Panc1 (cell line): ENCODE results near the gene CEP135.

Source experiments
- POLR2AphosphoS5 ChIP-seq: IDR thresholded peaks from 2 replicates; pipeline ENCODE4 v1.6.1; 2012; ENCODE audit warnings: mild to moderate bottlenecking, low read depth, low read length, moderate library complexity
- SIN3A ChIP-seq: IDR thresholded peaks from 2 replicates; pipeline ENCODE4 v1.6.1; 2012; ENCODE audit warnings: low read depth, mild to moderate bottlenecking, low read length, moderate library complexity, borderline replicate concordance; ENCODE audit not compliant: insufficient read depth
- TCF7L2 ChIP-seq: IDR thresholded peaks from 2 replicates; pipeline ENCODE4 v1.6.1; 2011; ENCODE audit warnings: mild to moderate bottlenecking, low read depth, low read length, inconsistent platforms
- TF ChIP-seq, protein P1 (sequence below): fragments of 450-650 bp; IDR thresholded peaks from 2 replicates; pipeline ENCODE4 v1.5.1; 2017; ENCODE audit warnings: mild to moderate bottlenecking
- TF ChIP-seq, protein P2 (sequence below), 2 experiments: IDR thresholded peaks; 2 replicates each; pipeline ENCODE4 v1.6.1; 2011 to 2012; ENCODE audit warnings: low read depth in 2 of 2, control low read depth in 1 of 2, low read length in 1 of 2, mild to moderate bottlenecking in 1 of 2, moderate library complexity in 1 of 2; ENCODE audit not compliant: insufficient read depth in 1 of 2

DNA sequence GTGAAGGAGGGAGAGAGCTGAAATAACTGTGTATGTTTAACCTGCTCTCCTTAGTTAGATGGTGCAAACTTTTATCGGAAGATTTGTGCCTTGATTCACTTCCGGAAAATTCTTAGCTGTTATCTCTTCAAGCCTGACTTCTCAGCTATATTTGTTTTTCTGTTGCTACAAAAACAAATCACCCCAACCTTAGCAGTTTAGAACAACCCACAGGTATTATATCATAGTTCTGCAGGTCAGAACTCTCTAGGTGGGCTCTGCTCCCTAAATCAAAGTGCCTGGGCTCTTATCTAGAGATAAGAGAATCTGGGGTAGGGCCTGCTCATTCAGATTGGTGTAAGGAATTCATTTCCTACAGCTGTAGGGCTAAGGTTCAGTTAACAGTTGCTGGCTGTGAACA, 15.1 kb upstream of the CEP135 start:
- TF ChIP-seq POLR2AphosphoS5, result no peak
- TF ChIP-seq, protein P1, sequence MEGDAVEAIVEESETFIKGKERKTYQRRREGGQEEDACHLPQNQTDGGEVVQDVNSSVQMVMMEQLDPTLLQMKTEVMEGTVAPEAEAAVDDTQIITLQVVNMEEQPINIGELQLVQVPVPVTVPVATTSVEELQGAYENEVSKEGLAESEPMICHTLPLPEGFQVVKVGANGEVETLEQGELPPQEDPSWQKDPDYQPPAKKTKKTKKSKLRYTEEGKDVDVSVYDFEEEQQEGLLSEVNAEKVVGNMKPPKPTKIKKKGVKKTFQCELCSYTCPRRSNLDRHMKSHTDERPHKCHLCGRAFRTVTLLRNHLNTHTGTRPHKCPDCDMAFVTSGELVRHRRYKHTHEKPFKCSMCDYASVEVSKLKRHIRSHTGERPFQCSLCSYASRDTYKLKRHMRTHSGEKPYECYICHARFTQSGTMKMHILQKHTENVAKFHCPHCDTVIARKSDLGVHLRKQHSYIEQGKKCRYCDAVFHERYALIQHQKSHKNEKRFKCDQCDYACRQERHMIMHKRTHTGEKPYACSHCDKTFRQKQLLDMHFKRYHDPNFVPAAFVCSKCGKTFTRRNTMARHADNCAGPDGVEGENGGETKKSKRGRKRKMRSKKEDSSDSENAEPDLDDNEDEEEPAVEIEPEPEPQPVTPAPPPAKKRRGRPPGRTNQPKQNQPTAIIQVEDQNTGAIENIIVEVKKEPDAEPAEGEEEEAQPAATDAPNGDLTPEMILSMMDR, result no peak
- TF ChIP-seq, protein P2, sequence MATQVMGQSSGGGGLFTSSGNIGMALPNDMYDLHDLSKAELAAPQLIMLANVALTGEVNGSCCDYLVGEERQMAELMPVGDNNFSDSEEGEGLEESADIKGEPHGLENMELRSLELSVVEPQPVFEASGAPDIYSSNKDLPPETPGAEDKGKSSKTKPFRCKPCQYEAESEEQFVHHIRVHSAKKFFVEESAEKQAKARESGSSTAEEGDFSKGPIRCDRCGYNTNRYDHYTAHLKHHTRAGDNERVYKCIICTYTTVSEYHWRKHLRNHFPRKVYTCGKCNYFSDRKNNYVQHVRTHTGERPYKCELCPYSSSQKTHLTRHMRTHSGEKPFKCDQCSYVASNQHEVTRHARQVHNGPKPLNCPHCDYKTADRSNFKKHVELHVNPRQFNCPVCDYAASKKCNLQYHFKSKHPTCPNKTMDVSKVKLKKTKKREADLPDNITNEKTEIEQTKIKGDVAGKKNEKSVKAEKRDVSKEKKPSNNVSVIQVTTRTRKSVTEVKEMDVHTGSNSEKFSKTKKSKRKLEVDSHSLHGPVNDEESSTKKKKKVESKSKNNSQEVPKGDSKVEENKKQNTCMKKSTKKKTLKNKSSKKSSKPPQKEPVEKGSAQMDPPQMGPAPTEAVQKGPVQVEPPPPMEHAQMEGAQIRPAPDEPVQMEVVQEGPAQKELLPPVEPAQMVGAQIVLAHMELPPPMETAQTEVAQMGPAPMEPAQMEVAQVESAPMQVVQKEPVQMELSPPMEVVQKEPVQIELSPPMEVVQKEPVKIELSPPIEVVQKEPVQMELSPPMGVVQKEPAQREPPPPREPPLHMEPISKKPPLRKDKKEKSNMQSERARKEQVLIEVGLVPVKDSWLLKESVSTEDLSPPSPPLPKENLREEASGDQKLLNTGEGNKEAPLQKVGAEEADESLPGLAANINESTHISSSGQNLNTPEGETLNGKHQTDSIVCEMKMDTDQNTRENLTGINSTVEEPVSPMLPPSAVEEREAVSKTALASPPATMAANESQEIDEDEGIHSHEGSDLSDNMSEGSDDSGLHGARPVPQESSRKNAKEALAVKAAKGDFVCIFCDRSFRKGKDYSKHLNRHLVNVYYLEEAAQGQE (IDR thresholded peaks at IDR 0.05; ENCODE audit: insufficient read depth in 1 of 2, low read depth in 2 of 2, low read length in 1 of 2), result no peak
- TF ChIP-seq SIN3A, result no peak
- TF ChIP-seq TCF7L2, result no peak
